ENCODE results near the gene ATAD5. TPM values are rescaled to one million over a fixed set of nuclear protein-coding genes. Genes with fewer than 3 reads are reported as not detected.

Gene ATAD5
- total and polyA plus RNA-seq, 2 of the 4 experiments (the other 2 are of a cell fraction) = 1.0 to 1.3 TPM

DNA sequence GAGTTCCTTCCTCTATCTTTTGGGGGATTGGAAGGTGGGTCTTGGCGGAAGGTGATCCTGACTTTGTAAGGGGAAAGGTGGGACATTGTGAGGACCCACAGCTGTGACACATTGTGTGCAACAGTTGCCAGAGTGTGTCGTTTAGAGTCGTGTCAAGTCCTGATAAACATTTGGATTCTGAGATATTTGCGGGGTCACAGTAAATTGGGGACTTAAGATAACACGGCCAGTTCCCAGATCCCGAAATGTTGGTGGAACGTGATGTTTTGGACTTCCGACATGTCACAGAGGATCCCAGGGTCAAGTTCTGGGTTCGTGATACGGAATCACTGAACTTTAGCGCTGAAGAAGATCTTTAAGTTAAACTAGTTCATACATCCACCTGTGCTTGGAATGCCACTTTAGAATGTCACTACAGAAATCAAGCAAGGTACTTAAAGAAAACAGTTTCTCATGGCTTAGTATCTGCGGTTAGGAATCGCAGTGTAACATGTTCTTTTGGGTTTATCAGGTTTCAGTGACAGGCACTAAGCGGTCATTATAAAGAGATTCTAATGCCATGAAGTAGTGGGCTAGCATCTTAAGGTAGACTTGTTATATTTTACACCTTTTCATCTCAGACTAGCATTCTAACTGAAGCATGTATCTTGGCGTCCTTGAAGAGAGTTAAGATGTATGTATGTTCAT lies 815 bp downstream of the ATAD5 start:
- intact Hi-C loops (cut with micrococcal nuclease) = no loop called here
- H3K27me3 ChIP-seq (ENCODE audit: control insufficient read depth, insufficient read depth, low read length) = no peaks in the 10 kb centered on the region
- no peaks in the 10 kb centered on the region for H3K9me3 ChIP-seq (ENCODE audit: control insufficient read depth, insufficient read depth, low read length)
- no peak overlapping the region for H2BK20ac ChIP-seq (ENCODE audit: low read depth, low read length)
- H3K18ac ChIP-seq (ENCODE audit: low read depth, low read length) = no peak overlapping the region
- no peak for ATAC-seq (ENCODE audit: low read depth)
- H2BK5ac ChIP-seq (ENCODE audit: low read depth, low read length, poor library complexity, severe bottlenecking) = no peak overlapping the region
- no peak overlapping the region for H3K56ac ChIP-seq (ENCODE audit: extremely low read depth, insufficient read depth, low read length)
- H3K36me3 ChIP-seq (ENCODE audit: control insufficient read depth, insufficient read depth, low read length) = no peaks in the 10 kb centered on the region
- H3K27ac ChIP-seq (ENCODE audit: insufficient read depth, low read length) = peak overlapping the region; percentile 64; the same call in 1 of the 2 replicates
- dilution Hi-C loops (cut with HindIII; ENCODE audit: low sequenced_read_pairs, unreplicated experiment) = no loop called here
- H3K79me1 ChIP-seq (ENCODE audit: low read depth in 1 of 2, low read length in 2 of 2) = peaks cover 4 to 29% of the 10 kb centered on the region in 2 experiments; a peak in 3 of 4 replicates
- no peak overlapping the region for H2BK120ac ChIP-seq (ENCODE audit: low read depth, low read length)
- peak overlapping the region; percentile 92 for H3K23ac ChIP-seq (ENCODE audit: low read depth, low read length)
- H3K9me1 ChIP-seq (ENCODE audit: insufficient read depth, low read length) = no peaks in the 10 kb centered on the region
- no peak for DNase-seq
- H4K5ac ChIP-seq (ENCODE audit: low read depth, low read length) = no peak overlapping the region
- H4K20me1 ChIP-seq (ENCODE audit: insufficient read depth, low read length) = no peaks in the 10 kb centered on the region
- H4K91ac ChIP-seq (ENCODE audit: insufficient read depth, low read depth, low read length) = no peak overlapping the region
- H4K8ac ChIP-seq (ENCODE audit: low read depth in 2 of 2, low read length in 2 of 2) = peak overlapping the region in 1 of 2 experiments; percentile 95; a peak in 2 of 4 replicates
- ChIA-PET POLR2A (ENCODE audit: unreplicated experiment) (no interaction called here), CTCF (interaction anchor here (0.6 kb wide), 1 partner anchor 30 kb away, joined by 3 read pairs; no protein-coding TSS in a partner anchor)
- H3K9ac ChIP-seq (ENCODE audit: low read depth, low read length) = peak overlapping the region; percentile 78
- no peak overlapping the region for H2BK15ac ChIP-seq (ENCODE audit: low read depth, low read length)
- no peaks in the 10 kb centered on the region for H3K4me1 ChIP-seq (ENCODE audit: control insufficient read depth, insufficient read depth, low read length)
- peak overlapping the region; percentile 86 for H3K4me3 ChIP-seq (ENCODE audit: insufficient read depth, low read depth, low read length)
- H3K14ac ChIP-seq (replicated peaks; ENCODE audit: low read depth, low read length) = 0 out of 2 replicates have a peak overlapping the region, but pooled peaks have one; percentile 15
- H2AK5ac ChIP-seq (ENCODE audit: low read depth, low read length) = no peak overlapping the region; the same call in 1 of the 2 replicates
- H2AFZ ChIP-seq (replicated peaks; ENCODE audit: low read length, poor library complexity) = peak overlapping the region; percentile 98
- in situ Hi-C loops (cut with MboI; ENCODE audit: low sequenced_read_pairs) = no loop called here
- H2AK9ac ChIP-seq (replicated peaks; ENCODE audit: low read depth, low read length, poor library complexity) = no peak overlapping the region
- 0% methylated on average over 6 of the region's 15 CpGs; no CpG with 5 or more reads in 1 of the 2 experiments for WGBS, 2 experiments (ENCODE audit: extremely low coverage in 2 of 2, insufficient read length in 1 of 2)
- peak overlapping the region; percentile 94 for H3K4me2 ChIP-seq (ENCODE audit: low read depth, low read length)
- peak overlapping the region; percentile 28; the same call in 1 of the 2 replicates for H3K4ac ChIP-seq (ENCODE audit: low read depth, low read length)
- no TSS peak for BruUV-seq (replicated peaks)
- no peak for TF ChIP-seq MAFK (IDR thresholded peaks at IDR 0.05; ENCODE audit: low read depth, low read length)
- TF ChIP-seq, protein P1, sequence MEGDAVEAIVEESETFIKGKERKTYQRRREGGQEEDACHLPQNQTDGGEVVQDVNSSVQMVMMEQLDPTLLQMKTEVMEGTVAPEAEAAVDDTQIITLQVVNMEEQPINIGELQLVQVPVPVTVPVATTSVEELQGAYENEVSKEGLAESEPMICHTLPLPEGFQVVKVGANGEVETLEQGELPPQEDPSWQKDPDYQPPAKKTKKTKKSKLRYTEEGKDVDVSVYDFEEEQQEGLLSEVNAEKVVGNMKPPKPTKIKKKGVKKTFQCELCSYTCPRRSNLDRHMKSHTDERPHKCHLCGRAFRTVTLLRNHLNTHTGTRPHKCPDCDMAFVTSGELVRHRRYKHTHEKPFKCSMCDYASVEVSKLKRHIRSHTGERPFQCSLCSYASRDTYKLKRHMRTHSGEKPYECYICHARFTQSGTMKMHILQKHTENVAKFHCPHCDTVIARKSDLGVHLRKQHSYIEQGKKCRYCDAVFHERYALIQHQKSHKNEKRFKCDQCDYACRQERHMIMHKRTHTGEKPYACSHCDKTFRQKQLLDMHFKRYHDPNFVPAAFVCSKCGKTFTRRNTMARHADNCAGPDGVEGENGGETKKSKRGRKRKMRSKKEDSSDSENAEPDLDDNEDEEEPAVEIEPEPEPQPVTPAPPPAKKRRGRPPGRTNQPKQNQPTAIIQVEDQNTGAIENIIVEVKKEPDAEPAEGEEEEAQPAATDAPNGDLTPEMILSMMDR (conservative IDR thresholded peaks at IDR 0.05; ENCODE audit: low read depth, low read length) = no peak
- no peak for TF ChIP-seq MAZ (IDR thresholded peaks at IDR 0.05; ENCODE audit: borderline replicate concordance, low read depth, low read length)
- no peak for TF ChIP-seq RAD21 (IDR thresholded peaks at IDR 0.05; ENCODE audit: low read length)
- no peak for TF ChIP-seq CHD1 (IDR thresholded peaks at IDR 0.05; ENCODE audit: low read depth, low read length)
- TF ChIP-seq MXI1 (IDR thresholded peaks at IDR 0.05; ENCODE audit: borderline replicate concordance, low read depth, low read length) = no peak
- TF ChIP-seq SMC3 (IDR thresholded peaks at IDR 0.05; ENCODE audit: low read depth, low read length) = no peak
- no peak for TF ChIP-seq FOS (IDR thresholded peaks at IDR 0.05; ENCODE audit: low read depth, low read length)
- TF ChIP-seq, protein P2, sequence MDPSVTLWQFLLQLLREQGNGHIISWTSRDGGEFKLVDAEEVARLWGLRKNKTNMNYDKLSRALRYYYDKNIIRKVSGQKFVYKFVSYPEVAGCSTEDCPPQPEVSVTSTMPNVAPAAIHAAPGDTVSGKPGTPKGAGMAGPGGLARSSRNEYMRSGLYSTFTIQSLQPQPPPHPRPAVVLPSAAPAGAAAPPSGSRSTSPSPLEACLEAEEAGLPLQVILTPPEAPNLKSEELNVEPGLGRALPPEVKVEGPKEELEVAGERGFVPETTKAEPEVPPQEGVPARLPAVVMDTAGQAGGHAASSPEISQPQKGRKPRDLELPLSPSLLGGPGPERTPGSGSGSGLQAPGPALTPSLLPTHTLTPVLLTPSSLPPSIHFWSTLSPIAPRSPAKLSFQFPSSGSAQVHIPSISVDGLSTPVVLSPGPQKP (IDR thresholded peaks at IDR 0.05; ENCODE audit: borderline replicate concordance, low read depth, low read length) = no peak
- TF ChIP-seq RCOR1 (IDR thresholded peaks at IDR 0.05; ENCODE audit: insufficient replicate concordance, low read length) = no peak
- no peak for TF ChIP-seq BHLHE40 (IDR thresholded peaks at IDR 0.05; ENCODE audit: low read depth, low read length)
- TF ChIP-seq POLR2A (IDR thresholded peaks at IDR 0.05; ENCODE audit: low read depth, low read length) = no peak
- no peak for TF ChIP-seq RFX5 (IDR thresholded peaks at IDR 0.05; ENCODE audit: low read depth, low read length)
- no peak for TF ChIP-seq NFE2L2 (IDR thresholded peaks at IDR 0.05; ENCODE audit: low read depth, low read length)
- TF ChIP-seq CEBPB (IDR thresholded peaks at IDR 0.05; ENCODE audit: low read depth, low read length) = no peak
